HG03558 (cell line): ENCODE results near the gene ERC2.

Experiments
- ATAC-seq: cut with Tn5 transposase; IDR thresholded peaks from one replicate; pipeline ENCODE4 v1.9.1; 2021; ENCODE audit warnings: moderate number of reproducible peaks; ENCODE audit not compliant: unreplicated experiment; ENCODE audit errors: extremely low read depth

Gene ERC2

GRCh38 chr3:56443372-56443771 is 24.9 kb downstream of the ERC2 start:
- no peak for ATAC-seq

DNA sequence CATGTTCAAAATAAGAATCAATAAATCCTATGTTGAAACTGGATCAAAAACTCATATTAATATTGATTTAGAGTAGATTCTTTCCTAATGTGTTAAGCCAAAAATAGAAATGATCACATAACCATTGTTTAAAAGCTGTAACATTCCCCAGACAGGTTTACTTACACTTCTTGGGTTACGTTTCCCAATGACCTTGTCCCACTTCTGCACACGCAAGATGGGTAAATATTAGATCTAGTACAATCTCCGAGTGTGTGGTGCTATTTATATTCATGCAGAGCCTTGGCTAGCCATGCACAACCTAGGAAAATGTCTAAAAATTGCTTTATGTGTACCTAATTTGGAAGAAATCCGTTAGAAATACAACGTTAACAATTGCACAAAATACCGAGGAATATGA is 39.6 kb downstream of the ERC2 start:
- ATAC-seq: no peak

- no peak for ATAC-seq
These were observed 43.4 kb downstream of the ERC2 start for GRCh38 chr3:56424885-56425284.

DNA sequence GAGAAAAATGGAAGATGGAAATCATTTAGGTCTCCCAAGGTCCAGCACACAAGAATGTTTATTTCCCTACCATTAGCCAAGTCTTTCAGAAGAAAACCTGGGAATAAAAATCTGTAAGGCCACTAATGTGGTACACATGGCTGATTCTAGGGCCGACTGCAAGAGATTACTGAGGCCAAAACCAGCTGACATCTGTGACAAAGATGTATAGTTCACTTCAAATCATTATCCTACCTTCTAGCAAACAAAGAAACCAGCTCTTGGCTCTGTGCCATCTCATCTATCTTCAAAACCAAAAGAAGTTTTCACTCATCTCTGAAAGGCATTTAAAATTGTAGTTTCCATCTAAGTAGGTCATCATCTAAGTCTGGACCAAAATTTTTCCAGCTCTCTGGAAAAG is 43.9 kb downstream of the ERC2 start:
- no peak for ATAC-seq

- no peak for ATAC-seq
These were observed 44.6 kb downstream of the ERC2 start for GRCh38 chr3:56423661-56424099.

- no peak for ATAC-seq
These were observed 46.0 kb downstream of the ERC2 start for GRCh38 chr3:56422316-56422715.

- ATAC-seq: no peak
These were observed 47.1 kb downstream of the ERC2 start for GRCh38 chr3:56421205-56421604.

DNA sequence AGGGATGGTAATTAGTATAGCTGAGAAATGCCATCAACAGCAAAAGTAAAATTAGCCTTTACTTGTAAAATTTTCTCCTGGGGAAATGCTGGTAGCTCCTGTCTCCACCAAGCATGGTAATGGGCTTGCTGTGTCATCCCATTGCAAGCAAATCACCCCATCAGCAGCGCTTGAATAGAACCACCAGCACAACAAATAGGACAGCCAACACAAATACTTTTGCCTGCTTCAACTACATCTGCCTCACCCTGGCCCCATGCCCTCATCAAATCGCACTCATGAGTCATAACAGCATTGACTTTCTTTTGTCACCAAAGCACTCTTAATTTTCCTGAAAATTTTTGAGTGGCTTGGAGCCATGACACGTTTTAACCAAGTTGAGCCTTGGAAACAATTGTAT is 52.6 kb downstream of the ERC2 start:
- ATAC-seq: no peak

GRCh38 chr3:56413911-56414310 is 54.4 kb downstream of the ERC2 start:
- no peak for ATAC-seq

DNA sequence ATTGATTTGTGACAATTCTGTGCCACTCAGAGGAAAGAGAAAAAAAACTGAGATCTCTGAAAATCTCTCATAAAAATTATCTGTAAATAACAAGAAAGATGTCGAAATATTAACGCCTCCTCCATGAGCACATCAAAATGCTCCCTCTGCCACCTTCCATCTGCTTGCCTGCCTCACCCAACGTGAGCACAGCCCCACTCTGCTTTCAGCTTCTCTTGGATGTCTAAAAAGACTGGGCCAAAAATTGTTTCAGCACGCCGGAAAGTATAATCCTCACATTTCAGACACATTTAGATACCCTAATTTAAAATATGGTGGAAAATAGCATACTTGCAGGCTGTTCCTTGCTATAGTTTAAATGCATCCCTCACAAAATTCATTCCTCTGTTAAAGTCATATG is 57.1 kb downstream of the ERC2 start:
- ATAC-seq: no peak

DNA sequence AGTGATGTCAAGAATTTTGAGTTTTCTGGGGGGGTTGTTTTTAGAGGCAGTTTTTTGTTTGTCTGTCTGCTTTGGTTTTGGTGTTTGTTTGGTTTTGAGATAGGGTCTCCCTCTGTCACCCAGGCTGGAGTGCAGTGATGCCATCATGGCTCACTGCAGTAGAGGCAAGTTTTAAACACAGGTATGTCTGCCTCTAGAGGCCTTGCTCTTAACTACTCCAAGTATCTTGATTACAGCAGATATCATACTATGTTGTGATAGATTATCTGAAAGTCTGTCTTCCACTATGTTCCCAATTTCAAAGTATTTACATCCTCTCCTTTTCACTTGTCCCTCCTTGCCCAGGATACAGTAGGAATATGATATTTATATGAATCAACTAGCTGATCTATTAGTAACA is 57.7 kb downstream of the ERC2 start:
- ATAC-seq: no peak

GRCh38 chr3:56409790-56410189 is 58.5 kb downstream of the ERC2 start:
- ATAC-seq: no peak

DNA sequence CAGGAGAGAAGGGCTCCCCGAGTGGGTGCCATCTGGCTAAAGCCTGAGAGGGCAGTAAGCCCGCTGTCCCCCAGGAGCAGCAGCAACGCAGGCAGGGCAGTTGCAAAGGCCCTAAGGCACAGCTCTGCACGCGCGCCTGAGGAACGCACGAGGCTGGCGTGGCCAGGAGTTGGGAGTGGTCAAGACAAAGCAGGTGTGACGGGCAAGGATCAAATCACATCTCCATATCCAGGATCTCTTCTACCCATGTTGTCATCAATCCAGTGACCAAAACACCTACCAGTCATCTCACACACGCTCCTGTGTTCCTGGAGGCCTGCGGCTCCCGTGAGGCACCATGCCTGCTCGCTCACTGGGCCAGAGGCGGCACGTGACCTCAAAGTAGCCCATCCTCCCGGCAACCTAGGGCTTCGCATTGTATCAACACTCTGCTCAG is 59.5 kb downstream of the ERC2 start:
- ATAC-seq: no peak

GRCh38 chr3:56406826-56407515 is 61.3 kb downstream of the ERC2 start:
- no peak for ATAC-seq

- no peak for ATAC-seq
These were observed 63.4 kb downstream of the ERC2 start for GRCh38 chr3:56404884-56405283.

GRCh38 chr3:56398659-56399058 is 69.6 kb downstream of the ERC2 start:
- ATAC-seq: no peak

DNA sequence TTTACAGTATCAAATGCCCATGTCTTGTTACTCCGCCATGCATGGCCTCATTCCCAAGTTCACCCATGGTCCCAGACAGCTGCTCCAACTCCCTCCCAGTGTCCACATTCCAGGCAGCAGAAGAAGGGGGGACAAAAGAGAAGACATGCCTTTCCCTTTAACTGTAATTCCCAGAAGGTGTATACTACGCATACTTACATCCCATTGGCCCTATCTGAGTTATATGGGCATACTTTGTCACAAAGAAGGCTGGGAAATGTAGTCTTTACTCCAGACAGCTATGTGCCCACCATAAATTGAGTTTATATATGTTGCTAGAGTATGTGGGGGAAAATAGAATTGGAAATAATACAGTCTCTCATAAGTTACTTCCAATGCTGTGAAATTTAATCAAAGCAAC is 70.5 kb downstream of the ERC2 start:
- ATAC-seq: no peak

- no peak for ATAC-seq
These were observed 79.0 kb downstream of the ERC2 start for GRCh38 chr3:56389183-56389830.

DNA sequence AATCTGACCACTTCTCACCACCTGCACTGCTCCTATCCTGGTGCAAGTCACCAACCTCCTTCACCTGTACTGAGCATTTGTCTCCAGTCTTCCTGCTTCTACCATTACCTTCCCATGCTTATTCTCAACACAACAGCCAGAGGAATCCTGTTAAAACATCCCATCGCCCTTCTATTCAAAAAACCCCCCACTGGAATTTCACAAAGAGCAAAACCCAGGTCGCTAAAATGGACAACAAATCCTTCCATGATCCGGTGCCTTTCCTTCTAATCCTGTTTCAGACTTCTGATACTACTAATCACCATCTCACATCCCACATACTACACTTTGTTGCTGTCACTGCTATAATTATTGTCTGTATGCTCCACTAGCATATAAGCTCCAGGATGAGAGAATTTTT is 85.2 kb downstream of the ERC2 start:
- ATAC-seq: no peak

DNA sequence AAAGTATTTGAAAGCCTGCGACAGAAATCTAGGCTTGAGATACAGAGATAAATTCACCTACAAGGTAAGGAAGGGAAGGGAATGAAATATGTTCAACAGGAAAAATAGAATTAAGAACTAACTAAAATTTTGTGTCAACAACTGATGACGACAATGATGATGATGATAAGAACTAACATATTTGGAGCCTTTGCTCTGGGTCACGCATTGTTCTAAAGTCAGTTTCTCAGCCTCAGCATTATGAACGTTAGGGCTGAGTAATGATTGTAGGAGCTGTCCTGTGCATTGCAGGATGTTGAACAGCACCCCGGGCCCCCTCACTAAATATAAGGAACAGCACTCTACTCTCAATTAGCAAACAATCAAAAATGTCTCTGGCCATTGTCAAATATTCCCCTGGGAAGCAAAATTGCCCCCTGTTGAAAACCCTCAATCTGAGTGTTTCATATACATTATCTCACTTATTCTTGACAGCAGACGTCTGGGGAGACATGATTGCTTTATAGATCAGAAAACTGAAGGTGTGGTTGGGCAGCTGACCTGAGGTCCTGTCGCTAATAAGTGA is 88.5 kb downstream of the ERC2 start:
- no peak for ATAC-seq

- ATAC-seq: no peak
These were observed 92.6 kb downstream of the ERC2 start for GRCh38 chr3:56375654-56376053.

- no peak for ATAC-seq
These were observed 94.9 kb downstream of the ERC2 start for GRCh38 chr3:56373386-56373785.
